ENCODE measurements around the gene P2RX1.

Gene P2RX1

GRCh38 chr17:3848229-3848835 is 67.9 kb downstream of the P2RX1 start:
- DNase-seq = no peak

GRCh38 chr17:3847165-3847670 is 69.0 kb downstream of the P2RX1 start:
- DNase-seq = no peak

All from DMS79 treated with DMSO at 0.1 percent for 48 hours (cell line).